Measurements from ENCODE around the gene ASMTL.
"Not testable (repeated sequence)": the region's sequence is repeated elsewhere in the genome, so short reads cannot be mapped to it uniquely, and the experiment has no call there.

ASMTL gene

DNA sequence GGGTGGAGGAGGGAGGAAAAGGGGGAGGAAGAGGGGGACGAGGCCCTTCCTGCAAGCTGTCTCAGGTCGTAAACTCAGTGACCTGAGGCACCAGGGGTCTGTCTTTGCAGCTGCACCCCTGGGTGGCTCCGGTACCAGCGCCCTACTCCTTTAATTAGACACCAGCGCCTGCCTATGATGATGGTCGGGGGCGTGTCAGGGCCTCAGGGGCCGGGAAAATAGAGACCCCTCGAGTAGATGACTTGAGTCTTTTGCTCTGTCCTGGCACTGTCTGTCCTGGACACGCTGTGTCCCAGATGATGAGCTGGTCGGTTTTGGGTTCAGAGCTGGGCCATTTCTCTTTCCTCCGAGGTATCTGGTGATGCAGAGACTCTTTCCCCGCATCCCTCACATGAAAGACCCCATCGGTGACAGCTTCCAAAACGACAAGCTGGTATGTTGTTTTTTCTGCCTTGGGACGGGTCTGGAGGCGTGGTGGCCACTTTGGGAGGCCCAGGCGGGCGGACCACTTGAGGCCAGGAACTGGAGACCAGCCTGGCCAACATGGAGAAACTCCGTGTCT, 72.0 kb downstream of the ASMTL start:
- DNase-seq (ENCODE audit: extremely low spot score) = no peak
- TF ChIP-seq FOXM1 (IDR thresholded peaks at IDR 0.05; ENCODE audit: borderline replicate concordance) (no peak), BHLHE40 (IDR thresholded peaks at IDR 0.05; ENCODE audit: borderline replicate concordance) (no peak), L3MBTL2 (conservative IDR thresholded peaks at IDR 0.05) (no peak), SUZ12 (IDR thresholded peaks at IDR 0.05) (no peak), FOXA1 (IDR thresholded peaks at IDR 0.05) (no peak), TARDBP (IDR thresholded peaks at IDR 0.05) (no peak), NFRKB (IDR thresholded peaks at IDR 0.05) (no peak), CTBP1 (IDR thresholded peaks at IDR 0.05; ENCODE audit: borderline replicate concordance) (no peak), ARNT (IDR thresholded peaks at IDR 0.05) (no peak), LEF1 (IDR thresholded peaks at IDR 0.05; ENCODE audit: borderline replicate concordance) (no peak), HDGF (IDR thresholded peaks at IDR 0.05; ENCODE audit: borderline replicate concordance) (no peak), FOXK2 (IDR thresholded peaks at IDR 0.05) (no peak)
- POLR2A ChIA-PET = no interaction called here

DNA sequence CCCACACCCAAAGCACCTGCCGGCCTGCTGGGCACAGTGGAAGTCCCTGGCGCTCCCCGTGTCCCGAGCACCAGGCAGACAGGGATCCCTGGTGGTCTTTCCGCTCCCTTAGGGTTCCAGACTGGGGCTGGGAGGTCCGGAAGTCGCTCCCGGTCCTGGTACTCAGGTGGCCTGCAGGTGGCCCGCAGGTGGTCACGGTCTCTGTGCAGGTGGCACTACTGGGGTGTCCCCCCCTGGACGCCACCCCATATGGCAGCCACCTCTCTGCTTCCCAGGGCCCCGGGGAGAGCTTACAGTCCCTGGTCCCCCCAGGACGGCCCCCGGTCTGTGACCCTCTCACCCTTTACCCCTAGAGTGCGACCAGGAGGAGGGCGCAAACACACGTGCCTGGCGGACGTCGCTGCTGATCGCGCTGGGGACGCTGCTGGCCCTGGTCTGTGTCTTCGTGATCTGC, 74.4 kb downstream of the ASMTL start:
- CTCF ChIA-PET = no interaction called here
- no peak for DNase-seq (ENCODE audit: extremely low spot score)
- TF ChIP-seq L3MBTL2 (conservative IDR thresholded peaks at IDR 0.05) (no peak), FOXM1 (IDR thresholded peaks at IDR 0.05; ENCODE audit: borderline replicate concordance) (no peak), BHLHE40 (IDR thresholded peaks at IDR 0.05; ENCODE audit: borderline replicate concordance) (no peak), ELF4 (IDR thresholded peaks at IDR 0.05) (no peak), SUZ12 (IDR thresholded peaks at IDR 0.05) (no peak), LEF1 (IDR thresholded peaks at IDR 0.05; ENCODE audit: borderline replicate concordance) (no peak), TARDBP (IDR thresholded peaks at IDR 0.05) (no peak), FOXK2 (IDR thresholded peaks at IDR 0.05) (no peak), ZNF384 (IDR thresholded peaks at IDR 0.05) (no peak), SP1 (IDR thresholded peaks at IDR 0.05) (no peak), HDGF (IDR thresholded peaks at IDR 0.05; ENCODE audit: borderline replicate concordance) (no peak), FOXA1 (IDR thresholded peaks at IDR 0.05) (no peak), ARNT (IDR thresholded peaks at IDR 0.05) (no peak), NFRKB (IDR thresholded peaks at IDR 0.05) (no peak), CTBP1 (IDR thresholded peaks at IDR 0.05; ENCODE audit: borderline replicate concordance) (no peak)
- TF ChIP-seq, protein P1, sequence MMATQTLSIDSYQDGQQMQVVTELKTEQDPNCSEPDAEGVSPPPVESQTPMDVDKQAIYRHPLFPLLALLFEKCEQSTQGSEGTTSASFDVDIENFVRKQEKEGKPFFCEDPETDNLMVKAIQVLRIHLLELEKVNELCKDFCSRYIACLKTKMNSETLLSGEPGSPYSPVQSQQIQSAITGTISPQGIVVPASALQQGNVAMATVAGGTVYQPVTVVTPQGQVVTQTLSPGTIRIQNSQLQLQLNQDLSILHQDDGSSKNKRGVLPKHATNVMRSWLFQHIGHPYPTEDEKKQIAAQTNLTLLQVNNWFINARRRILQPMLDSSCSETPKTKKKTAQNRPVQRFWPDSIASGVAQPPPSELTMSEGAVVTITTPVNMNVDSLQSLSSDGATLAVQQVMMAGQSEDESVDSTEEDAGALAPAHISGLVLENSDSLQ (IDR thresholded peaks at IDR 0.05) = no peak
- POLR2A ChIA-PET = no interaction called here

More for the DNA sequence above, 72.0 kb downstream of the ASMTL start:
- CTCF ChIA-PET = no interaction called here

DNA sequence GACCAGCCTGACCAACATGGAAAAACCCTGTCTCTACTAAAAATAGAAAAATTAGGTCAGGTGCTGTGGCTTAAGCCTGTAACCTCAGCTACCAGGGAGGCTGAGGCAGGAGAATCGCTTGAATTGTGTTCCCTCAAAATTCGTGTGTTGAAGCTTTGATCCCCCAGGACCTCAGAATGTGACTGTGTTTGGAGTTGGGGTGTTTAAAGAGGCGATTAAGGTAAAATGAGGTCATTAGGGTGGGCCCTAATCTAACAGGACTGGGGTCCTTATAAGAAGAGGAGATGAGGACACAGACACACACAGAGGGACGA, 84.4 kb downstream of the ASMTL start:
- ChIA-PET CTCF (no interaction called here), POLR2A (no interaction called here)
- TF ChIP-seq SP1 (IDR thresholded peaks at IDR 0.05) (no peak), ZNF384 (IDR thresholded peaks at IDR 0.05) (no peak), HDGF (IDR thresholded peaks at IDR 0.05; ENCODE audit: borderline replicate concordance) (no peak), BHLHE40 (IDR thresholded peaks at IDR 0.05; ENCODE audit: borderline replicate concordance) (no peak), ELF4 (IDR thresholded peaks at IDR 0.05) (no peak), CTBP1 (IDR thresholded peaks at IDR 0.05; ENCODE audit: borderline replicate concordance) (no peak), TARDBP (IDR thresholded peaks at IDR 0.05) (no peak), ARNT (IDR thresholded peaks at IDR 0.05) (no peak), FOXA1 (IDR thresholded peaks at IDR 0.05) (no peak), LEF1 (IDR thresholded peaks at IDR 0.05; ENCODE audit: borderline replicate concordance) (no peak), FOXM1 (IDR thresholded peaks at IDR 0.05; ENCODE audit: borderline replicate concordance) (no peak), SUZ12 (IDR thresholded peaks at IDR 0.05) (no peak), NFRKB (IDR thresholded peaks at IDR 0.05) (no peak)
- TF ChIP-seq, protein P1 (IDR thresholded peaks at IDR 0.05) = no peak
- DNase-seq (ENCODE audit: extremely low spot score) = no peak

DNA sequence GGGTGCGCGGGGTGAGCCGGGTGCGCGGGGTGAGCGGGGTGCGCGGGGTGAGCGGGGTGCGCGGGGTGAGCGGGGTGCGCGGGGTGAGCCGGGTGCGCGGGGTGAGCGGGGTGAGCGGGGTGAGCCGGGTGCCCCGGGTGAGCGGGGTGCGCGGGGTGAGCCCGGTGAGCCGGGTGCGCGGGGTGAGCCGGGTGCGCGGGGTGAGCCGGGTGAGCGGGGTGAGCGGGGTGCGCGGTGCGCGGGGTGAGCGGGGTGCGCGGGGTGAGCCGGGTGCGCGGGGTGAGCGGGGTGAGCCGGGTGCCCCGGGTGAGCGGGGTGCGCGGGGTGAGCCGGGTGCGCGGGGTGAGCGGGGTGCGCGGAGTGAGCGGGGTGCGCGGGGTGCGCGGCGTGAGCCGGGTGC, 86.3 kb downstream of the ASMTL start:
- DNase-seq (ENCODE audit: extremely low spot score); POLR2A ChIA-PET; CTCF ChIA-PET: not testable (repeated sequence)

DNA sequence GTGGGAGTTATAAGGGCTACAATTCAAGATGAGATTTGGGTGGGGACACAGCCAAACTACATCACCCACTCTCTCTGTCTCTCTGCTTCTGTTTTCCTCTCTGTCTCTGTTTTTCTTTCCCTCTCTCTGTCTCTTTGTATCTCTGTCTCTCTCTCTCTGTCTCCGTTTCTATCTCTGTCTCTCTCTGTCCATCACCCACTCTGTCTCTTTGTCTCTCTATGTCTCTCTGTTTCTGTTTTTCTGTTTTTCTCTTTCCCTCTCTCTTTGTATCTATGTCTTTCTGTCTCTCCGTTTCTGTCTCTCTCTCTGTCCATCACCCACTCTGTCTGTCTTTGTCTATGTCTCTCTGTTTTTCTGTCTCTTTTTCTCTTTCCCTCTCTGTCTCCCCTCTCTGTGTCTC, 90.8 kb downstream of the ASMTL start:
- CTCF ChIA-PET = no interaction called here
- DNase-seq (ENCODE audit: extremely low spot score) = no peak
- no peak for TF ChIP-seq FOXK2 (IDR thresholded peaks at IDR 0.05)
- TF ChIP-seq SUZ12 (IDR thresholded peaks at IDR 0.05) = no peak
- TF ChIP-seq CTBP1 (IDR thresholded peaks at IDR 0.05; ENCODE audit: borderline replicate concordance) = no peak
- TF ChIP-seq ZNF384 (IDR thresholded peaks at IDR 0.05) = no peak
- no peak for TF ChIP-seq HDGF (IDR thresholded peaks at IDR 0.05; ENCODE audit: borderline replicate concordance)
- TF ChIP-seq BHLHE40 (IDR thresholded peaks at IDR 0.05; ENCODE audit: borderline replicate concordance) = no peak
- TF ChIP-seq ELF4 (IDR thresholded peaks at IDR 0.05) = no peak
- TF ChIP-seq FOXM1 (IDR thresholded peaks at IDR 0.05; ENCODE audit: borderline replicate concordance) = no peak
- TF ChIP-seq ARNT (IDR thresholded peaks at IDR 0.05) = no peak
- no peak for TF ChIP-seq FOXA1 (IDR thresholded peaks at IDR 0.05)
- no peak for TF ChIP-seq LEF1 (IDR thresholded peaks at IDR 0.05; ENCODE audit: borderline replicate concordance)
- TF ChIP-seq, protein P1 (IDR thresholded peaks at IDR 0.05) = no peak
- TF ChIP-seq NFRKB (IDR thresholded peaks at IDR 0.05) = no peak
- no peak for TF ChIP-seq L3MBTL2 (conservative IDR thresholded peaks at IDR 0.05)
- no peak for TF ChIP-seq TARDBP (IDR thresholded peaks at IDR 0.05)
- TF ChIP-seq SP1 (IDR thresholded peaks at IDR 0.05) = no peak
- POLR2A ChIA-PET = no interaction called here

DNA sequence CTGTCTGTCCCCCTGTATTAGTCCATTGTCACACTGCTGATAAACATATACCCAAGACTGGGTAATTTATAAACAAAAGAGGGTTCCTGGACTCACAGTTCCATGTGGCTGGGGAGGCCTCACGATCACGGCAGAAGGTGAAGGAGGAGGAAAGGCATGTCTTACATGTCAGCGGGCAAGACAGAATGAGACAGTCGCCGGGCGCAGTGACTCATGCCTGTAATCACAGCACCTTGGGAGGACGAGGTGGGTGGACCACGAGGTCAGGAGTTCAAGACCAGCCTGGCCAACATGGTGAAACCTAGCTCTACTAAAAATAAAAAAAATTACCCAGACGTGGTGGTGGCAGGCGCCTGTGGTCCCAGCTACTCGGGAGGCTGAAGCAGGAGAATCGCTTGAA, 91.4 kb downstream of the ASMTL start:
- TF ChIP-seq HDGF (IDR thresholded peaks at IDR 0.05; ENCODE audit: borderline replicate concordance) (no peak), FOXK2 (IDR thresholded peaks at IDR 0.05) (no peak), BHLHE40 (IDR thresholded peaks at IDR 0.05; ENCODE audit: borderline replicate concordance) (no peak), SUZ12 (IDR thresholded peaks at IDR 0.05) (no peak), FOXM1 (IDR thresholded peaks at IDR 0.05; ENCODE audit: borderline replicate concordance) (no peak)
- no peak for DNase-seq (ENCODE audit: extremely low spot score)
- ChIA-PET POLR2A (no interaction called here), CTCF (no interaction called here)
